Dendritic cell treated with granulocyte-macrophage colony-stimulating factor and Interleukin-4, amounts not matched to agents 40 ng/mL and 50 ng/mL, for 4 days (primary cell): Measurements from ENCODE around the gene PRND.
"Not testable (repeated sequence)": the region's sequence is repeated elsewhere in the genome, so short reads cannot be mapped to it uniquely, and the experiment has no call there.

ENCODE experiments used
- H3K27ac Mint-ChIP-seq: one replicate; pipeline ENCODE4 v1.8.0; 2022; ENCODE audit warnings: mild to moderate bottlenecking, mixed read lengths
- H3K27me3 Mint-ChIP-seq: one replicate; pipeline ENCODE4 v1.8.0; 2022; ENCODE audit warnings: mild to moderate bottlenecking, mixed read lengths
- H3K36me3 Mint-ChIP-seq: one replicate; pipeline ENCODE4 v1.8.0; 2022; ENCODE audit warnings: low read depth, mixed read lengths
- H3K4me1 Mint-ChIP-seq: one replicate; pipeline ENCODE4 v1.8.0; 2022; ENCODE audit warnings: low read depth, mixed read lengths
- H3K4me3 Mint-ChIP-seq: one replicate; pipeline ENCODE4 v1.8.0; 2022; ENCODE audit warnings: mild to moderate bottlenecking, moderate library complexity, mixed read lengths
- H3K9me3 Mint-ChIP-seq: one replicate; pipeline ENCODE4 v1.8.0; 2022; ENCODE audit warnings: mixed read lengths
- intact Hi-C: fragments of 100-400 bp; cut with micrococcal nuclease; formaldehyde crosslinking; loops from one replicate; pipeline ENCODE4 v1.15.0; 2022

The PRND gene

DNA sequence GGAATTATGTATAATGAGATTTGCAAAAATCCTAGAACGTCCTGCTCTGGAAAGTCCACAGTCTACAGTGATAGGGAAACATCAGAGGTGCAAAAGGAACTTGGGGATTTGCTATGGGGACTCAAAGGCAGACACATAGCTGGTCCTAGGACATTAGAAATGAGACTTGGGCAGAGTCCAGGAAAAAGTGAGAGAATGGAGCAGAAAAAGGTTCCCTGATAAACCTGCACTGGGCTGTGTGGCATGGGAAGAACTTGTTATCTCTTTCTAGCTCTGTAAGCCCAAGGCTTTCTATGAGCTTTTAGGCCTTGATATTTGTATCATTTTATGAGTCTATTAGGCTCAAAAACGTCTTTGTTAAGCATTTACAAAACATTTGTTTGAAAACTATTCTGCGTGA lies 15.2 kb downstream of the PRND start:
- Mint-ChIP-seq H3K36me3 (no peaks in the 10 kb centered on the region), H3K9me3 (no peaks in the 10 kb centered on the region), H3K27ac (no peak overlapping the region), H3K4me3 (no peak overlapping the region), H3K4me1 (peaks cover 6% of the 10 kb centered on the region), H3K27me3 (peaks cover 38% of the 10 kb centered on the region)
- intact Hi-C loops = no loop called here

DNA sequence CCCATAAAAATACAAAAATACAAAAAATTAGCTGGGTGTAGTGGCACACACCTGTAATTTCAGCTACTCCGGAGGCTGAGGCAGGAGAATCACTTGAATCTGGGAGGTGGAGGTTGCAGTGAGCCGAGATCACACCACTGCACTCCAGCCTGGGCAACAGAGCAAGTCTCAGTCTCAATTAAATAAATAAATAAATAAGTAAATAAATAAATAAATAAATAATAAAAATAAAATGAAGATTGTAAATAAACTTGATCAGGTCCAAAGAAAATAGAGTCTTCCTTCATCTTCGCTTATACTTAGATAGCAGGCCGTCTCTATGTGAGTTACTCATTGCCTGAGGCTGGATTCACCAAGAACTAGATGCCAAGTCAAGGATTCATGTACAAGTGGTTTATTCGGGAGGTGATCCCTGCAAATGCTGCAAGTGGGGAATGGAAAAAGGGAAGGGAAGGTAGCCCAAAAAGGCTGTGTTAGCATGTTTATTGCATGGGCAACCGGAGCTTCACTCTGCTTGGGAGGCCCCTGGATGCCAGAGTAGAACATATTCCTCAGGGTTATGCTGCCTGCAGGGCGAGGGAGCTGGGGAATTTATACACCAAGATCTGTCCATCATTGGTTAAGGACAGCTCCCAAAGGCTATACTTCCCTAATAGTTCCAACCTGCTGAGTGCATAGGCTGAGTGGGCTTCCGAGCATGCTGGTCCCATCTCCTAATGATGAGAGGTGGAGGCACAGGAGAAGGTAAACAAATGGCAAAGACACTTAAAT lies 16.3 kb downstream of the PRND start:
- Mint-ChIP-seq H3K4me3 (no peak overlapping the region), H3K27me3 (peaks cover 28% of the 10 kb centered on the region), H3K9me3 (no peaks in the 10 kb centered on the region), H3K4me1 (peaks cover 6% of the 10 kb centered on the region), H3K27ac (no peak overlapping the region), H3K36me3 (no peaks in the 10 kb centered on the region)
- intact Hi-C loops = no loop called here

DNA sequence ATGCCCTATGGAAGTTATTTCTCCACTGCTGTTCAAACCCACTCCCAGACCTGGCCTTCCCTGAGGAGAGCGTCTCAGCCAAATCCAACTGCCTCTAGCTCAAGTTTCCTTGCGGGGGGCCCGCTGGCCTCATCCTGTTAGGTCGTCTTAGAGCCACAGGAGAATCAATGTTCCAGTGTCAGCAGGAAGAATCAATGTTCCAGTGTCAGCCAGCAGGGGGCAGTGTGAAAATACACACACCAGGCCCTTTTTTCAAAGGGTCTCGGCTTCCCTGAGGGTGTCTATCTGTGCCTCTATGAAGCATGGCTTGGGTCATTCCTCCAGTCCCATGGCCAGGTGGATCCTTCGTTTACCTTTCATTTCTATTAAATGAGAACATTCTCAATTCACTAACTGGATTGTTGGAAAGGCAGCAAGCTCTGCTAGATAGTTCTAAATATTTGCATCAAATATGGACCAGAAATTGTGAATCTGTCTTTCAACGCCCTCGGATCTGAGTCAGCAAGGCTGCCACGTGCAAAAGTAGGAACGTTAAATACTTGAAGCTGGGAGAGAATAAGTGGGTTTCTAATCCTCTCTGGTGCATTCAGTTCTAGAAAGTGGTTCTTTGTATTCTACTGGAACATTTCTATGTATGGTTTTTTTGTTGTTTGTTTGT lies 19.2 kb downstream of the PRND start:
- Mint-ChIP-seq H3K4me1 (peaks cover 6% of the 10 kb centered on the region), H3K36me3 (no peaks in the 10 kb centered on the region), H3K9me3 (no peaks in the 10 kb centered on the region), H3K27ac (no peak overlapping the region), H3K27me3 (peaks cover 14% of the 10 kb centered on the region), H3K4me3 (no peak overlapping the region)
- intact Hi-C loops = no loop called here

DNA sequence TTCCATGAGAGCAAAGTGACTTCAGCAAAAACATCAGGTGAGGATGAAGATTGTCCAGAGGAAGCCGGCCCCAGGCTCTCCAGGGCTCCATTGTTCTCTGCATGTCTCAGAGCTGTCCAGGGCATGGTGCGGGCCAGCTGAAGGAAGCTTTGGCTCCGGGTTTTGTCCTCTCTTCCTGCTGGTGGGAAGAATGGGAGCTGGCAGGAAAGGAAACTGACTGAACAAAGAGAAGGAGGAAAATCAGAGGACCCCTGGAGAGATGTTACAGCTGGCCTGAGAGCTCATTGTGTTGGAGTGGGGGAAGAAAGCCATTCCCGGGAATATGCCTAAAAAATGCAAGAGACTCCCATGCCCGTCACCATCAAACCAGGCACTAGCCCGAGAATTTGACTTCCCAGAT lies 27.1 kb downstream of the PRND start:
- H3K36me3 Mint-ChIP-seq = no peaks in the 10 kb centered on the region
- H3K4me3 Mint-ChIP-seq = no peak overlapping the region
- H3K4me1 Mint-ChIP-seq = no peaks in the 10 kb centered on the region
- intact Hi-C loops = no loop called here
- H3K27ac Mint-ChIP-seq = no peak overlapping the region
- H3K27me3 Mint-ChIP-seq = peaks cover 6% of the 10 kb centered on the region
- peaks cover 9% of the 10 kb centered on the region for H3K9me3 Mint-ChIP-seq

DNA sequence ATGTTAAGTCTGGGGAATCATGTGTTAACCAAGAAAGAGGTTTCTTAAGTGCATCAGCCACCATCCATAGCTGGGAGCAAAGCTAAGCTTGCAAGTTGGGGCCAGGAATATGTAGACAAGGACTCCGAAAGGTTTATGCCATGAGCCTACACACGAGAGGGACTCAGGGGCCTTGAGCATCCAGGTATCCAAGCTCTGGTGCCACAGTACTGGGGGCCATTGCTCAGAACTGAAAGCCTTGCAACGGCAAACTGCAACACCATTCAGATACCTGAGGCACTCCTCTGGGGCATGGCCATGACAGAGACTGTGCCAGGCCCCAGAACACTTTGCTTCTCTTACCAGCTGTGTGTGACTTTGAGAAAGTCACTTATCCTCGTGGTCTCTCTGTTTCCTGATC lies 27.6 kb downstream of the PRND start:
- Mint-ChIP-seq H3K9me3 (peaks cover 9% of the 10 kb centered on the region), H3K27ac (no peak overlapping the region), H3K4me3 (no peak overlapping the region), H3K36me3 (no peaks in the 10 kb centered on the region), H3K27me3 (peaks cover 6% of the 10 kb centered on the region), H3K4me1 (no peaks in the 10 kb centered on the region)
- intact Hi-C loops = no loop called here

DNA sequence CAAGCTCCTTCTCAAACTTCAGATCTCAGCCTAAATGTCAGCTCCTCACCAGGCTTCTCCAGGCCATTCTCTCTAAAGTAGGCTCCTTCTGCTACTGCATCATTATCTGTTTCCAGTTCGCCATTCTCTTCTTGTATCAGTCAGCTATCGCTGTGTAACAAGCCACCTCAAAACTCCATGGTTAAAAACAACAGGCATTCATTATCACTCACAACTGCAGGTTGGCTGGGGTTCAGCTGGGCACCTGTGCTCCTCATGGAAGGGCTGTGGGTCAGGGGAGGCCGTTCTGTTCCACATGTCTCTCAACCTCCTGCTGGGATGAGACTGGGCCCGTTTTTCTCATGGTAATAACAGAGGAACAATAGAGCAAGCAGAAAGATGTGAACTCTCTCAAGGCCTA lies 28.7 kb downstream of the PRND start:
- intact Hi-C loops = no loop called here
- H3K4me3 Mint-ChIP-seq = no peak overlapping the region
- no peak overlapping the region for H3K27ac Mint-ChIP-seq
- no peaks in the 10 kb centered on the region for H3K4me1 Mint-ChIP-seq
- H3K27me3 Mint-ChIP-seq = peaks cover 9% of the 10 kb centered on the region
- H3K9me3 Mint-ChIP-seq = peaks cover 9% of the 10 kb centered on the region
- no peaks in the 10 kb centered on the region for H3K36me3 Mint-ChIP-seq

DNA sequence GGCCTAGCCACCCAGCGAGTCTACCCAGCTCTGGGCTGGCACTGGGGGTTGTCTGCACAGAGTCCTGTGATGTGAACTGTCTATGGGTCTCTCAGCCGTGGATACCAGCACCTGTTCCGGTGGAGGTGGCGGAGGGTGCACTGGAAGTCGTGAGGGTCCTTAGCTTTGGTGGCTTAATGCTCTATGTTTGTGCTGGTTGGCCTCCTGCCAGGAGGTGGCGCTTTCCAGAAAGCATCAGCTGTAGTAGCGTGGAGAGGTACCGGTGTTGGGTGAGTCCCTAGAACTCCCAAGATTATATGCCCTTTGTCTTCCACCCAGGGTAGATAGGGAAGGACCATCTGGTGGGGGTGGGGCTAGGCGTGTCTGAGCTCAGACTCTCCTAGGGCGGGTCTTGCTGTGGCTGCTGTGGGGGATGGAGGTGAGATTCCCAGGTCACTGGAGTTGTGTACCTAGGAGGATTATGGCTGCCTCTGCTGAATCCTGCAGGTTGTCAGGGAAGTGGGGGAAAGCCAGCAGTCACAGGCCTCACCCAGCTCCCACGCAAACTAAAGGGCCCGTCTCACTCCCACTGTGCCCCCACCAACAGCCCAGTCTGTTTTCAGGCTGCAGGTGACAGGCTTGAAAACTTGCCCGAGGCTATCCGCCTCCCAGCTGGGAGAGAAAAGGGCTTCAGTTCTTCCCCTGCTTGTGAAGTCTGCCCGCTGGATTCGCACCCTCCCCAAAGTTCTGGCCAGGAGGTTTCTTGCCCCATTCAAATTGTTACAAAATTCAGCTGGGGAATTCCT lies 37.6 kb downstream of the PRND start:
- Mint-ChIP-seq H3K27me3 (peaks cover 14% of the 10 kb centered on the region), H3K4me1 (peaks cover 38% of the 10 kb centered on the region)
- H3K9me3 Mint-ChIP-seq, H3K4me3 Mint-ChIP-seq, intact Hi-C loops, H3K27ac Mint-ChIP-seq, H3K36me3 Mint-ChIP-seq: not testable (repeated sequence)

DNA sequence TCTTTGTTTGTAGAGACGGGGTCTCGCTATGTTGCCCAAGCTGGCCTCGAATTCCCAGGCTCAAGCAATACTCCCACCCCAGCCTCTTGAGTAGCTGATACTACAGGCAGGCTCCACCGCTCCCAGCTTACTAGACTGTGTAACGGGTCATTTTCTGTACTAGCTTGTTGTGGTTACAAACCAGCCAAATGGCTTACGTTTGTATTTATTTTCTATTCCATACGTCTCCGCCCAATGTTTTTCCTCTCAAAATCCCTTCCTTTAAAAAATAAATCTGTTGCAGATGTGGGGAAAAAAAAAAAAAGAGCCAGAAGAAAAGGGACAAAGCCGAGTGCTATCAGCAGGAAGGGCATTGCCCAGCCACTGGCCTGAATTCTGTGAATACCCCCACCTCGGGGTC lies 41.6 kb downstream of the PRND start:
- intact Hi-C loops = no loop called here
- no peak overlapping the region for H3K4me3 Mint-ChIP-seq
- H3K9me3 Mint-ChIP-seq = no peaks in the 10 kb centered on the region
- peaks cover 10% of the 10 kb centered on the region for H3K27me3 Mint-ChIP-seq
- no peaks in the 10 kb centered on the region for H3K36me3 Mint-ChIP-seq
- H3K27ac Mint-ChIP-seq = peak overlapping the region; percentile 25
- H3K4me1 Mint-ChIP-seq = peaks cover 64% of the 10 kb centered on the region

DNA sequence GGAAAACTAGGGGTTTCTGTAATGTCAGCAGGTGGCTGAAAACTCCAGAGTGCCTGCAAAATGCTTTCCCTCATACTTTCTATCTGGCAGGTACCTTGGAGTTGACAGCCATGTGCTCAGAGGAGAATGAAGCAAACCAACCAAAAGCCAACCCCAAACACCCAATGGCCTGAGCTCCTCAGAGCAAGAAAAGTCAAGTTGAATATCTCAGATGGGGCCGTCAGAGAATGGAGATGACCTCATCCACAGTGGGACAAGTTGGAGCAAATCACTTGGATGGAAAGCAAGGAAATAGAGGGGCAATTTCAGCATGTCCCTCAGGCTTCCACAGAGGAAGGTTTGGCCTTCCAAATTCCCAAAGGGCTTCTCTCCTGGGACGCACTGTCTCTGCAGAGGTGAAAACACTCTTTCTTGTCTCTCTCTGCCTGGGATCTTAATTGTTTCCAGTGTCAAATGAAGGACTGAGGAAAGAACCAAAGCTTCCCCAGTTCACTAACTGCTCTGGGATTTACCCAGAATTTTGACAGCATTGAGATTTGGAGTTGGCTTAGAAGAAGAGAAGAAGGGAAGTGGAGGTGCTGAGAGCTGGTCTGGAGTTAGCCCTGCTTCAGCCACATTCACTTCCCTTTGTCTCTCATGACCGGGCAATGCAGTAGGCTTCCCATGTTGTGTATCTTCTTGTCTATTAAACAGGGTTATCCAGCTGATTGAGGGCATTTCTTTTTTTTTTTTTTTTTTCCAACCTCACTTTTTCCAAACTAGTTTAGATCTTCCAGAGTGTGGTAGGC lies 42.2 kb downstream of the PRND start:
- intact Hi-C loops = no loop called here
- Mint-ChIP-seq H3K4me1 (peaks cover 64% of the 10 kb centered on the region), H3K27me3 (peaks cover 8% of the 10 kb centered on the region), H3K36me3 (no peaks in the 10 kb centered on the region), H3K9me3 (no peaks in the 10 kb centered on the region), H3K4me3 (no peak overlapping the region), H3K27ac (peak overlapping the region; percentile 25)

DNA sequence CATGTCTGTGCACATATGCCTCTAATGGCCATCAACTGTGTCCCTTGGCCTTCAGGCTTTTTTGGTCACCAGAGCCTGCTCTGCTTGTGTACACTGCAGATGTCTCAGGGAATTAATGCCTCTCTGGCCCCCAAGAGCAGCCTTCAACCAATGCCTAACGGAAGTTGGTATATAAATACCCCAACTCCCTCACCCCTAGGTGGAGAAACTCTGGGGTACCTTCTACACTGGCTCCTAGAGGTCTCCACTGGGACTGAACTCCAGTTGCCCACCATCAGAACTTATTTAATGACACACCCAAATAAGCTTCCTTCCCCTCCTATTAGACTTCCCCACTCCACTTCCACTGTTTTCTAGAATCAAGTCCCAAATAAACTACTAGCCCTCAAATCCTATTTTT lies 43.1 kb downstream of the PRND start:
- Mint-ChIP-seq H3K27ac (peak overlapping the region; percentile 25), H3K9me3 (no peaks in the 10 kb centered on the region), H3K36me3 (no peaks in the 10 kb centered on the region), H3K4me1 (peaks cover 62% of the 10 kb centered on the region), H3K4me3 (no peak overlapping the region), H3K27me3 (peaks cover 7% of the 10 kb centered on the region)
- intact Hi-C loops = no loop called here

DNA sequence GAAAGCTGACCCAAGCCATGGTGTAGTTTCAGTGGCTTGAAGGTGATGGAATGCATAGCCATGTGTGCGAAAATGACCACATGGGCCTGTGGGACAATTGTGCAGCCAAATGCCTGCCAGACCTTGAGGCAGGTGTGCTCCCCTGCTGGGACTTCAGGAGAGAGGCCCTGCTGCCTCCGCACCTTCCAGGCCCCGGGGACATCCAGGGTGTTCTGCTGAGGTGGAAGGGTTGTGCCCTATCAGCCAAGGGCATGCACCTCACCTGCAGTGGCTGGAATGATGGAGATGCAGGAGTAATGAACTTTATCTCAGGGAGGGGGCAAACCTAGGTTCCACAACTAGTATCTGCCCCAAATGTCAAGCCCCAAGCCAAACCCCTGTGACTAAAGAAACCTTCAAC lies 44.0 kb downstream of the PRND start:
- H3K27ac Mint-ChIP-seq = peak overlapping the region; percentile 25
- peaks cover 57% of the 10 kb centered on the region for H3K4me1 Mint-ChIP-seq
- H3K27me3 Mint-ChIP-seq = peaks cover 5% of the 10 kb centered on the region
- intact Hi-C loops = no loop called here
- H3K9me3 Mint-ChIP-seq = peaks cover 2% of the 10 kb centered on the region
- no peak overlapping the region for H3K4me3 Mint-ChIP-seq
- no peaks in the 10 kb centered on the region for H3K36me3 Mint-ChIP-seq

DNA sequence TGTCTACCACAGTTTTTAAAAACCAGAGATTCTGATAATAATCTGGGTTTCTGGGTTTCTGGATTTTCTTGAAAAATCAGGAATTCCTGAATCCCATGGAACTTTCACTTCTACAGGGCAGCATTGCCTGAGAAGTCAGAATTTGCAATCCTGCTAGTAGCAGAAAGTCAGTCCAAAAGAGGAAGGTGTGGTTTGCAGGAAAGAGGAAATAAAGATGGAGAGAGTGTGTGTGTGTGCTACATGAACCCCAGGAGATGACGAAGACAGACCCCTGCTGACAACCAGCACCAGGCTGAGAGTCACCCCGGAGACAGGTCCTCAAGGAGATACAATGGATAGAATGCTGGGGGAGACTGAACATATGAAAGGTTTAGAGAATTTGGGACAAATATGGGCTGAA lies 44.9 kb downstream of the PRND start:
- Mint-ChIP-seq H3K27me3 (peaks cover 2% of the 10 kb centered on the region), H3K4me3 (peak overlapping the region; percentile 7), H3K4me1 (peaks cover 48% of the 10 kb centered on the region), H3K9me3 (peaks cover 12% of the 10 kb centered on the region), H3K27ac (peak overlapping the region; percentile 88), H3K36me3 (peaks cover 9% of the 10 kb centered on the region)
- intact Hi-C loops = no loop called here

DNA sequence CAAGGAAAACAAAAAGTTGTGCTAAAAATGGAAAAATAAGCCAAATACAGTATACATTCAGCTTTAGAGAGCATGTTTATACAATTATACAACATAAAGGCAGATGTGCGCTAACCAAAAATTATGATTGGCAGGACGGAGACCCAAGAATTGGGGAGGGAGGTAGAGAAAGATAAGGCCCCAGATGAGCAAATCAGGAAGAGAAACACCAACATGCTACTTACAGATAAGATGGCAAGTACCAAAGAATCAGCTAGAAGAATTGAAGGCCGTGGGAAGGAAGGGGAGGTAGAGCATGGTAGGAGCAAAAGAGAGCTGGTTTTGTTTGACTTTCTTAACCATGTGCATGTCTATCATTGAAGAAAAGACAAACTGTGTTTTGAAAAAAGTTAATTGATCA lies 45.4 kb downstream of the PRND start:
- Mint-ChIP-seq H3K4me3 (peak overlapping the region; percentile 7), H3K4me1 (peaks cover 43% of the 10 kb centered on the region), H3K9me3 (peaks cover 16% of the 10 kb centered on the region), H3K36me3 (peaks cover 14% of the 10 kb centered on the region), H3K27me3 (peaks cover 1% of the 10 kb centered on the region), H3K27ac (peak overlapping the region; percentile 88)
- intact Hi-C loops = no loop called here

DNA sequence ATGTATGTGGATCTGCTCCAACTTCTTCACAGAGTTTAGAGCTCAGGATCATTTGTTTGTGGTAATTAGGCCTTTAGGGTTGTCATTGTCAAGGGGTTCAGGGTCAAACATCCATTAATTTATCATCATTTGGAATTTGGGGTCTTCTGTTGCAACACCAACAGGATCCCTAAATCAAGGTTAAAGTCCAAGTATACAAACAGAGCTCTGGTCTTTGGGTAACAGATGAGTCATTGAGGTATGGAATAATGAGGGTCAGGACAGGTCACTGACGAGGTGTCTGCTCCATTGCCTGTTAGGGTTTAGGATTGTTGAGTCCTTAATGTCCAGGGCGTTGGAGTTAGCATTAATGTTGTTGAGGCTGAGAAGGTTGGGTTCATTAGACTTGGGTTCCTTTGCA lies 47.6 kb downstream of the PRND start:
- Mint-ChIP-seq H3K36me3 (peaks cover 23% of the 10 kb centered on the region), H3K27ac (no peak overlapping the region), H3K9me3 (peaks cover 28% of the 10 kb centered on the region), H3K4me1 (peaks cover 33% of the 10 kb centered on the region), H3K27me3 (peaks cover 1% of the 10 kb centered on the region), H3K4me3 (no peak overlapping the region)
- intact Hi-C loops = no loop called here
